Sigmoid colon (tissue), 4 donors: ENCODE data around the gene ZNF497.
"Not testable (repeated sequence)": the region's sequence is repeated elsewhere in the genome, so short reads cannot be mapped to it uniquely, and the experiment has no call there.

Experiments
- EP300 ChIP-seq, 4 donors: sonication (generic); formaldehyde crosslinking; IDR thresholded peaks; one replicate each; pipeline ENCODE4 v1.6.1; 2017; ENCODE audit warnings: antibody characterized with exemption in 4 of 4
- POLR2AphosphoS5 ChIP-seq, 4 donors: sonication (generic); formaldehyde crosslinking; IDR thresholded peaks; one replicate each; pipeline ENCODE4 v1.6.1; 2017; ENCODE audit warnings: antibody characterized with exemption in 4 of 4
- TF ChIP-seq, protein P1 (sequence below), 4 experiments: fragments of 450-650 bp in 3 of 4; fragments of 200-600 bp in 1 of 4; IDR thresholded peaks; one replicate each; pipeline ENCODE4 v1.5.1; 2016 to 2019; ENCODE audit warnings: antibody characterized with exemption in 4 of 4, mild to moderate bottlenecking in 3 of 4, moderate library complexity in 2 of 4

DNA sequence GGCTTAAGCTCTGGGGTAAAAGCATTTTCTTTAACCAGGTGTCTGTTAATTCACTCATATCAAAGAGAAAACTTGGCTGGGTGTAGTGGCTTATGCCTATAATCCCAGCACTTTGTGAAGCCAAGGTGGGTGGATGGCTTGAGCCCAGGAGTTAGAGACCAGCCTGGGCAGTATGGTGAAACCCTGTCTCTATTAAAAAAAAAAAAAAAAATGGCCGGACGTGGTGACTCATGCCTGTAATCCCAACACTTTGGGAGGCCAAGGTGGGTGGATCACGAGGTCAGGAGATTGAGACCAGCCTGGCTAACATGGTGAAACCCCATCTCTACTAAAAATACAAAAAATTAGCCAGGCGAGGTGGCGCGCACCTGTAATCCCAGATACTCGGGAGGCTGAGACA lies 14.2 kb upstream of the ZNF497 start:
- not testable (repeated sequence) for TF ChIP-seq POLR2AphosphoS5, EP300 (IDR thresholded peaks at IDR 0.05)
- TF ChIP-seq, protein P1, sequence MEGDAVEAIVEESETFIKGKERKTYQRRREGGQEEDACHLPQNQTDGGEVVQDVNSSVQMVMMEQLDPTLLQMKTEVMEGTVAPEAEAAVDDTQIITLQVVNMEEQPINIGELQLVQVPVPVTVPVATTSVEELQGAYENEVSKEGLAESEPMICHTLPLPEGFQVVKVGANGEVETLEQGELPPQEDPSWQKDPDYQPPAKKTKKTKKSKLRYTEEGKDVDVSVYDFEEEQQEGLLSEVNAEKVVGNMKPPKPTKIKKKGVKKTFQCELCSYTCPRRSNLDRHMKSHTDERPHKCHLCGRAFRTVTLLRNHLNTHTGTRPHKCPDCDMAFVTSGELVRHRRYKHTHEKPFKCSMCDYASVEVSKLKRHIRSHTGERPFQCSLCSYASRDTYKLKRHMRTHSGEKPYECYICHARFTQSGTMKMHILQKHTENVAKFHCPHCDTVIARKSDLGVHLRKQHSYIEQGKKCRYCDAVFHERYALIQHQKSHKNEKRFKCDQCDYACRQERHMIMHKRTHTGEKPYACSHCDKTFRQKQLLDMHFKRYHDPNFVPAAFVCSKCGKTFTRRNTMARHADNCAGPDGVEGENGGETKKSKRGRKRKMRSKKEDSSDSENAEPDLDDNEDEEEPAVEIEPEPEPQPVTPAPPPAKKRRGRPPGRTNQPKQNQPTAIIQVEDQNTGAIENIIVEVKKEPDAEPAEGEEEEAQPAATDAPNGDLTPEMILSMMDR (IDR thresholded peaks at IDR 0.05), result not testable (repeated sequence)
